Gastroesophageal sphincter (tissue), 3 donors: ENCODE results near the gene ANXA1.

Experiments
- CTCF ChIP-seq, 4 experiments: fragments of 200-600 bp in 2 of 4; fragments of 450-650 bp in 2 of 4; sonication (generic) in 1 of 4; IDR thresholded peaks; one replicate each; pipeline ENCODE4 v1.5.1; 2017 to 2019; ENCODE audit warnings: antibody characterized with exemption in 4 of 4, mild to moderate bottlenecking in 2 of 4, moderate library complexity in 2 of 4
- EP300 ChIP-seq: sonication (generic); formaldehyde crosslinking; IDR thresholded peaks from one replicate; pipeline ENCODE4 v1.6.1; 2017; ENCODE audit warnings: antibody characterized with exemption, mild to moderate bottlenecking
- POLR2A ChIP-seq, 2 donors: fragments of 450-650 bp; IDR thresholded peaks; one replicate each; pipeline ENCODE4 v1.6.1; 2017; ENCODE audit warnings: antibody characterized with exemption in 2 of 2, mild to moderate bottlenecking in 2 of 2, moderate library complexity in 1 of 2
- POLR2AphosphoS5 ChIP-seq: sonication (generic); formaldehyde crosslinking; IDR thresholded peaks from one replicate; pipeline ENCODE4 v1.6.1; 2017; ENCODE audit warnings: antibody characterized with exemption

- no peak for TF ChIP-seq CTCF (IDR thresholded peaks at IDR 0.05)
- no peak for TF ChIP-seq EP300
- TF ChIP-seq POLR2AphosphoS5: no peak
- TF ChIP-seq POLR2A (IDR thresholded peaks at IDR 0.05): no peak
These were observed 33.4 kb upstream of the ANXA1 start for GRCh38 chr9:73118286-73118685.
